ENCODE measurements around the gene F8. TPM values are rescaled to one million over a fixed set of nuclear protein-coding genes. Genes with fewer than 3 reads are reported as not detected.

Gene F8
- total RNA-seq, 4 donors from 2014 or later, result 12.5 to 26.5 (median 19.1) TPM

- Histone ChIP-seq H3K27ac (no peak within 1 kb of the TSS), H3K4me3 (no peak within 1 kb of the TSS), H3K36me3 (no peaks in the 10 kb centered on the region), H3K4me1 (no peaks in the 10 kb centered on the region), H3K9me3 (no peaks in the 10 kb centered on the region), H3K27me3 (no peaks in the 10 kb centered on the region)
- no peak for TF ChIP-seq EP300 (IDR thresholded peaks at IDR 0.05)
- TF ChIP-seq, protein P1, sequence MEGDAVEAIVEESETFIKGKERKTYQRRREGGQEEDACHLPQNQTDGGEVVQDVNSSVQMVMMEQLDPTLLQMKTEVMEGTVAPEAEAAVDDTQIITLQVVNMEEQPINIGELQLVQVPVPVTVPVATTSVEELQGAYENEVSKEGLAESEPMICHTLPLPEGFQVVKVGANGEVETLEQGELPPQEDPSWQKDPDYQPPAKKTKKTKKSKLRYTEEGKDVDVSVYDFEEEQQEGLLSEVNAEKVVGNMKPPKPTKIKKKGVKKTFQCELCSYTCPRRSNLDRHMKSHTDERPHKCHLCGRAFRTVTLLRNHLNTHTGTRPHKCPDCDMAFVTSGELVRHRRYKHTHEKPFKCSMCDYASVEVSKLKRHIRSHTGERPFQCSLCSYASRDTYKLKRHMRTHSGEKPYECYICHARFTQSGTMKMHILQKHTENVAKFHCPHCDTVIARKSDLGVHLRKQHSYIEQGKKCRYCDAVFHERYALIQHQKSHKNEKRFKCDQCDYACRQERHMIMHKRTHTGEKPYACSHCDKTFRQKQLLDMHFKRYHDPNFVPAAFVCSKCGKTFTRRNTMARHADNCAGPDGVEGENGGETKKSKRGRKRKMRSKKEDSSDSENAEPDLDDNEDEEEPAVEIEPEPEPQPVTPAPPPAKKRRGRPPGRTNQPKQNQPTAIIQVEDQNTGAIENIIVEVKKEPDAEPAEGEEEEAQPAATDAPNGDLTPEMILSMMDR (IDR thresholded peaks at IDR 0.05), result no peak
- TF ChIP-seq POLR2AphosphoS5 (IDR thresholded peaks at IDR 0.05), result no peak
- TF ChIP-seq POLR2A (IDR thresholded peaks at IDR 0.05), result no peak
- WGBS, 2 donors (ENCODE audit: low coverage in 1 of 2), result 66 to 80% methylated on average over 2 to 3 of the region's 3 CpGs
- ATAC-seq, result no peak
These were observed 188.0 kb downstream of the F8 start, which contains the start of gene SMIM9 for GRCh38 chrX:154834562-154834961. Gene SMIM9 (minus strand): TSS chrX:154834662. CDS start chrX:154830856, 3,806 bp downstream.

DNA sequence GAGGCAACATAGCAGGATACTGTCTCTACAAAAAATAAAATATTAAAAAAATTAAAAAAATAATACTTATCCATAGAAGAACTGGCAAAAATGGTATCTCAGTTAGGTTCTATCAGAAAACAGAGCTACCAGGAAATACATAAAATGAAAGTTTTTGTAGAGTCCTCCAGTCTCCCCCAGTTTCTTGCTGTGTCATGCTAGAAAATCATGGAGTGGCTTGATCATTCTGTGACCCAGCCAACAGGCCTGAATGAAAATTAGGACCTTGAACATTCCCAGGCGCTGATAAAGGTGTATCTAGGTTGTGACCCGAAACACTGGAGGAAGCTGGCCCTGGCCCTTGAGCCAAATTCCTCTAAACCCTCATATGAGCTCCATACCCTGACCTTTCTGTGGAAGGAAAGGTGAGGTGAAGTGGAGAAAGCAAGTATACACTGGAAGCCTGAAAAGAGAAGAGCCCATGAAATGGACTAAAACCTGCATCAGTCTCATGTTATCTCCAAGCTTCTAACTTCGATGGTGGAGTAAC is 188.7 kb downstream of the F8 start:
- TF ChIP-seq POLR2A (IDR thresholded peaks at IDR 0.05), result no peak
- TF ChIP-seq, protein P1 (IDR thresholded peaks at IDR 0.05), result no peak
- no peak for TF ChIP-seq POLR2AphosphoS5 (IDR thresholded peaks at IDR 0.05)
- Histone ChIP-seq H3K27me3 (no peaks in the 10 kb centered on the region), H3K4me3 (no peak overlapping the region), H3K36me3 (no peaks in the 10 kb centered on the region), H3K4me1 (no peaks in the 10 kb centered on the region), H3K9me3 (no peaks in the 10 kb centered on the region), H3K27ac (no peak overlapping the region)
- no peak for ATAC-seq
- WGBS, 2 donors (ENCODE audit: low coverage in 1 of 2), result 90% methylated on average over 2 of the region's 3 CpGs; no CpG with 5 or more reads in 1 of the 2 donors

- H3K36me3 ChIP-seq, result no peaks in the 10 kb centered on the region
- ATAC-seq, result no peak
- H3K4me3 ChIP-seq, result no peak overlapping the region
- no peaks in the 10 kb centered on the region for H3K9me3 ChIP-seq
- H3K27ac ChIP-seq, result no peak overlapping the region
- no peak for TF ChIP-seq EP300 (IDR thresholded peaks at IDR 0.05)
- no peaks in the 10 kb centered on the region for H3K4me1 ChIP-seq
- no peaks in the 10 kb centered on the region for H3K27me3 ChIP-seq
- WGBS, 2 donors (ENCODE audit: low coverage in 1 of 2), result 0 to 50% methylated on average over 1 of the region's 1 CpG
These were observed 192.5 kb downstream of the F8 start for GRCh38 chrX:154829926-154830442.

- H3K27ac ChIP-seq, result no peak overlapping the region
- H3K4me3 ChIP-seq, result no peak overlapping the region
- TF ChIP-seq POLR2A (IDR thresholded peaks at IDR 0.05) (no peak), POLR2AphosphoS5 (IDR thresholded peaks at IDR 0.05) (no peak), EP300 (IDR thresholded peaks at IDR 0.05) (no peak)
- TF ChIP-seq, protein P1 (IDR thresholded peaks at IDR 0.05), result no peak
- no peak for ATAC-seq
- H3K4me1 ChIP-seq, result no peaks in the 10 kb centered on the region
- H3K36me3 ChIP-seq, result no peaks in the 10 kb centered on the region
- no peaks in the 10 kb centered on the region for H3K27me3 ChIP-seq
- H3K9me3 ChIP-seq, result no peaks in the 10 kb centered on the region
These were observed 193.4 kb downstream of the F8 start for GRCh38 chrX:154829134-154829533.

GRCh38 chrX:154828016-154828408 is 194.5 kb downstream of the F8 start:
- Histone ChIP-seq H3K27ac (no peak overlapping the region), H3K4me3 (no peak overlapping the region), H3K9me3 (no peaks in the 10 kb centered on the region), H3K27me3 (no peaks in the 10 kb centered on the region), H3K36me3 (no peaks in the 10 kb centered on the region), H3K4me1 (no peaks in the 10 kb centered on the region)
- 83% methylated on average over 1 of the region's 2 CpGs; no CpG with 5 or more reads in 1 of the 2 donors for WGBS, 2 donors (ENCODE audit: low coverage in 1 of 2)
- no peak for ATAC-seq
- TF ChIP-seq POLR2AphosphoS5 (IDR thresholded peaks at IDR 0.05) (no peak), EP300 (IDR thresholded peaks at IDR 0.05) (no peak), POLR2A (IDR thresholded peaks at IDR 0.05) (no peak)
- TF ChIP-seq, protein P1 (IDR thresholded peaks at IDR 0.05), result no peak
